Esophagus muscularis mucosa (tissue), 4 donors: ENCODE data around the gene VSNL1. TPM values are rescaled to one million over a fixed set of nuclear protein-coding genes. Genes with fewer than 3 reads are reported as not detected.

Source experiments
- DNase-seq: peaks from one replicate; pipeline ENCODE4 v3.0.0-alpha.2; 2017; ENCODE audit errors: extremely low spot score
- H3K27ac ChIP-seq, 4 donors: fragments of 200-600 bp; sonication (generic); replicated peaks in 1 of 4; 1 replicate in 3 of 4; 2 replicates in 1 of 4; pipeline ENCODE4 v1.5.1; 2016 to 2019; ENCODE audit warnings: mild to moderate bottlenecking in 1 of 4
- H3K27me3 ChIP-seq, 4 donors: fragments of 200-600 bp; sonication (generic); one replicate each; pipeline versions ENCODE4 v1.5.1 to v1.6.0; 2016 to 2019
- H3K36me3 ChIP-seq, 4 donors: fragments of 200-600 bp; sonication (generic); one replicate each; pipeline ENCODE4 v1.5.1; 2016 to 2019
- H3K4me1 ChIP-seq, 4 donors: fragments of 200-600 bp; sonication (generic); one replicate each; pipeline ENCODE4 v1.5.1; 2016 to 2019
- H3K4me3 ChIP-seq, 4 donors: fragments of 200-600 bp; sonication (generic); 1 replicate in 2 of 4; 2 replicates in 2 of 4; pipeline ENCODE4 v1.5.1; 2016 to 2019; ENCODE audit warnings: mild to moderate bottlenecking in 4 of 4, moderate library complexity in 1 of 4
- H3K9me3 ChIP-seq, 4 donors: fragments of 200-600 bp; sonication (generic); 1 replicate in 3 of 4; 2 replicates in 1 of 4; pipeline ENCODE4 v1.5.1; 2016 to 2019
- EP300 ChIP-seq: sonication (generic); formaldehyde crosslinking; IDR thresholded peaks from one replicate; pipeline ENCODE4 v1.6.1; 2017; ENCODE audit warnings: antibody characterized with exemption
- POLR2A ChIP-seq: fragments of 450-650 bp; IDR thresholded peaks from one replicate; pipeline ENCODE4 v1.6.1; 2017; ENCODE audit warnings: antibody characterized with exemption, moderate library complexity, mild to moderate bottlenecking, low read depth
- POLR2AphosphoS5 ChIP-seq, 2 donors: sonication (generic); formaldehyde crosslinking; IDR thresholded peaks; one replicate each; pipeline ENCODE4 v1.6.1; 2017; ENCODE audit warnings: antibody characterized with exemption in 2 of 2
- WGBS: methylation state at CpG from one replicate; pipeline ENCODE4 v1.1.5; 2018; 5-methylcytosine and 5-hydroxymethylcytosine counted together
- intact Hi-C: fragments of 100-400 bp; cut with DNase I; formaldehyde crosslinking; loops from one replicate; pipeline ENCODE4 v1.15.1; 2023
- total RNA-seq, 4 donors: library from RNA; depleted of rRNA; stranded (reverse); fragments of >200 nt; gene quantifications; one replicate each; pipeline versions ENCODE4 v1.1.0 to v1.2.1, GENCODE V29; 2016
- TF ChIP-seq, protein P1 (sequence below), 3 experiments: fragments of 200-600 bp in 2 of 3; fragments of 450-650 bp in 1 of 3; sonication (generic) in 2 of 3; IDR thresholded peaks; one replicate each; pipeline ENCODE4 v1.5.1; 2017 to 2019; ENCODE audit warnings: antibody characterized with exemption in 3 of 3, mild to moderate bottlenecking in 2 of 3, moderate library complexity in 1 of 3

Gene VSNL1
- total RNA-seq, 4 donors from 2014 or later, result 0.17 to 4.6 (median 2.1) TPM; not detected in 1

DNA sequence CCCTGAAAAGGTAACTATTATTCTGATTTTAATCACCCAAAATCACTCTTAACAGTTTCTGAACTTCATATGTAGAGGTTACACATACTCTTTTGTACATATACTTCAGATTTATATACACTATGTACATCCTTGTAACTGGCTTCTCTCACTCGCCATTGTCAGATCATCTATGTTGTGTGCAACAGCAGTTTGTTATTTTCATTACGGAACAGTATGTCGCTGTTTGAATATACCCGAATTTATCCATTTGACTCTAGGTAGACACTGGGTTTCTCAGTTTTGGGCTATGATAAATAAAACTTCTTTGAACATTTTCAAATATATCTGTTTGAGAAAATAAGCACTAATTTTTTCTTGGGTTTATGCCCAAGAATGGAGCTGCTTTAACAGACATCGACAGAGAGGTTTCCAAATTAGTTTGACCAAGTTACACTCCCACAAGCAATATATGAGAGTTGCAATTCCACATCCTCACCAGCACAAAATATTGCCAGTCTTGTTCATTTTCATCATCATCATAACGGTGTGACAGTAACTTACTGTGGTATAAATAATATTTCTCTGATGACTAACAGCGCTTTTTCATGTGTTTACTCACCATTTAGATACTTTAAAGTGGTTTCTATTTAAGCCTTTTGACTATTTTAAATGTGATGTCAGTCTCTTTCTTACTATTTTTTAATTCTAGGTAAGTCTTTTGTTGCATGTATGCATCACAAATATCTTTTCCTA is 132.3 kb downstream of the VSNL1 start:
- 76% methylated on average over 7 of the region's 7 CpGs for WGBS
- no peaks in the 10 kb centered on the region for H3K27me3 ChIP-seq
- no peaks in the 10 kb centered on the region for H3K9me3 ChIP-seq
- no peak overlapping the region for H3K27ac ChIP-seq
- intact Hi-C loops, result loop anchor here (10.0 kb wide), 1 partner anchor 198 kb away; no protein-coding TSS in a partner anchor
- TF ChIP-seq POLR2AphosphoS5 (IDR thresholded peaks at IDR 0.05) (no peak), EP300 (no peak), POLR2A (no peak)
- TF ChIP-seq, protein P1, sequence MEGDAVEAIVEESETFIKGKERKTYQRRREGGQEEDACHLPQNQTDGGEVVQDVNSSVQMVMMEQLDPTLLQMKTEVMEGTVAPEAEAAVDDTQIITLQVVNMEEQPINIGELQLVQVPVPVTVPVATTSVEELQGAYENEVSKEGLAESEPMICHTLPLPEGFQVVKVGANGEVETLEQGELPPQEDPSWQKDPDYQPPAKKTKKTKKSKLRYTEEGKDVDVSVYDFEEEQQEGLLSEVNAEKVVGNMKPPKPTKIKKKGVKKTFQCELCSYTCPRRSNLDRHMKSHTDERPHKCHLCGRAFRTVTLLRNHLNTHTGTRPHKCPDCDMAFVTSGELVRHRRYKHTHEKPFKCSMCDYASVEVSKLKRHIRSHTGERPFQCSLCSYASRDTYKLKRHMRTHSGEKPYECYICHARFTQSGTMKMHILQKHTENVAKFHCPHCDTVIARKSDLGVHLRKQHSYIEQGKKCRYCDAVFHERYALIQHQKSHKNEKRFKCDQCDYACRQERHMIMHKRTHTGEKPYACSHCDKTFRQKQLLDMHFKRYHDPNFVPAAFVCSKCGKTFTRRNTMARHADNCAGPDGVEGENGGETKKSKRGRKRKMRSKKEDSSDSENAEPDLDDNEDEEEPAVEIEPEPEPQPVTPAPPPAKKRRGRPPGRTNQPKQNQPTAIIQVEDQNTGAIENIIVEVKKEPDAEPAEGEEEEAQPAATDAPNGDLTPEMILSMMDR (IDR thresholded peaks at IDR 0.05), result no peak
- H3K4me1 ChIP-seq, result no peaks in the 10 kb centered on the region
- H3K4me3 ChIP-seq, result no peak overlapping the region
- peaks cover 9 to 38% (median 22%) of the 10 kb centered on the region in 4 donors for H3K36me3 ChIP-seq
- no peak for DNase-seq

DNA sequence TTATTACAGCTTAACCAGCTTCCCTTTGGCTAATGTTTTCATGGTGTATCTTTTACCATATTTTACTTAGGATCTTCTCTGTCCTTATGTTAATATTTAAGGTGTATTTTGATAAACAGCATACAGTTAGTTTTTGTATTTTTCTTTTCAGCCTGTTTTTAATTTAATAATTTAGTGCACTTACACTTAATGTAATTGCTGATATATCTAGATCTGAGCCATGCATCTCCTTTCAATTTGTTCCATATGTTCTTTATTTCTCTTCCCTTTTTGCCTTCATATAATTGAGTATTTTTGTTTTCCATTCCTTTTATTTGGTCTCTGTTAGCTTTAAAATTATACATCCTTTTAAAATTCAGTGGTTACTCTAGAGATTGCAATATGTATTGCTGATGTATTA is 134.3 kb downstream of the VSNL1 start:
- Histone ChIP-seq H3K27me3 (no peaks in the 10 kb centered on the region), H3K4me1 (no peaks in the 10 kb centered on the region), H3K36me3 (peaks cover 9 to 34% (median 16%) of the 10 kb centered on the region in 4 donors), H3K27ac (no peak overlapping the region), H3K4me3 (no peak overlapping the region), H3K9me3 (no peaks in the 10 kb centered on the region)
- DNase-seq, result no peak
- intact Hi-C loops, result loop anchor here (10.0 kb wide), 1 partner anchor 200 kb away; no protein-coding TSS in a partner anchor
- TF ChIP-seq POLR2AphosphoS5 (IDR thresholded peaks at IDR 0.05) (no peak), EP300 (no peak), POLR2A (no peak)
- TF ChIP-seq, protein P1 (IDR thresholded peaks at IDR 0.05), result no peak

DNA sequence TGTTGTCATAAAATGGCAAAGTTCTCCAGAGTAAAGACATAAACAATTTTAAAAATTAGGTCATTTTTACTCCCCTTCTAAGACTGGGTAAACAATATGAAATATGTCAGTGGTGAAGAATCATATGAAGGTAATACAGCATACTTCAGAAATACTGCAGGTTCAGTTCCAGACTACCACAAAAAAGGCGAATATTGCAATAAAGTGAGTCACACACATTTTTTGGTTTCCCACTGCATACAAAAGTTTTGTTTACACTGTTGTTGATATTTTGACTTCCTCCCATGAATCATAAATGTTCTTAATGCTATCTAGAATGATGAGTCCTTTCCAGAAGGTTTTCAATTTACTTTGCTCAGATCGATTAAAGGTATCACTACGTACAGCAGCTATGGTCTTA is 139.6 kb downstream of the VSNL1 start:
- Histone ChIP-seq H3K27me3 (no peaks in the 10 kb centered on the region), H3K36me3 (peaks cover 9 to 60% (median 34%) of the 10 kb centered on the region in 4 donors), H3K4me1 (no peaks in the 10 kb centered on the region), H3K4me3 (no peak overlapping the region), H3K27ac (no peak overlapping the region), H3K9me3 (no peaks in the 10 kb centered on the region)
- no peak for TF ChIP-seq POLR2A
- TF ChIP-seq EP300, result no peak
- TF ChIP-seq, protein P1 (IDR thresholded peaks at IDR 0.05), result no peak
- no peak for TF ChIP-seq POLR2AphosphoS5 (IDR thresholded peaks at IDR 0.05)
- intact Hi-C loops, result no loop called here
- WGBS, result 98% methylated on average over 3 of the region's 3 CpGs
- no peak for DNase-seq

DNA sequence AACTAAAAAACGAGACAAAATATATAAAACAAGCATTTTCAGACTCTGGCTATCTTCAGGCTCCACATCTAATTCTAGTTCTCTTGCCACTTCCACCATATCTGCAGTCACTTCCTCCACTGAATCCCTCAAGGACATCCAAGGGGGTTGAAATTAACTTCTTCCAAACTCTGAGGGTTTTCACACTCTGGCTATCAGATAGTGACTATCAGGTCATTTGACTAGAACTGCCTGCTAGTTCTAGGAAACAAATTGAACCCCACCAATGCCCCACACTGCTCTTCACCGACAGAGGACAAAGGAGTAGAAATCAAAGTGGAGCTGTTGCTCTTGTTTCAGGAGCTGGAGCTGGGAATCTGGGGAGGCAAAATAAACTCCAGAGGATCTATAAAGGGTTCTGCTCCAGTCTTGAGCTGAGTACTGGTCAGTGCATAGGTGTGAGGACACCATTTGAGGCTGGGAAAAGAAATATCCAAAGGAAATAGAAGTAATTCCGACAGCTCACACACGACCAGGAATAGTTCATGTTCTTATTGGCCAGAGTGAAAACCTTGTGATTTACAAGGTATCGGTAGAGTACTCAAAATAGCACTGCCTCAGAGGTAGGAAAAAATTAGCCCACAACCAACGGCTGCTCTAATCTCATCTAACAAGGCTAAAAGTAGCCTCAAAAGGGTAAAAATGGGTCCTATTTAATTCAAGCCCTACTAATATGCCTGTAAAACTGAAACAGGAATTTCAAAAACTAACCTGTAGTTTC is 141.8 kb downstream of the VSNL1 start:
- no peak overlapping the region for H3K27ac ChIP-seq
- H3K36me3 ChIP-seq, result peaks cover 6 to 59% (median 39%) of the 10 kb centered on the region in 4 donors
- no peak overlapping the region for H3K4me3 ChIP-seq
- H3K27me3 ChIP-seq, result no peaks in the 10 kb centered on the region
- intact Hi-C loops, result no loop called here
- H3K9me3 ChIP-seq, result no peaks in the 10 kb centered on the region
- no peak for DNase-seq
- WGBS, result 96% methylated on average over 6 of the region's 6 CpGs
- TF ChIP-seq POLR2AphosphoS5 (IDR thresholded peaks at IDR 0.05) (no peak), POLR2A (no peak), EP300 (no peak)
- TF ChIP-seq, protein P1 (IDR thresholded peaks at IDR 0.05), result no peak
- H3K4me1 ChIP-seq, result no peaks in the 10 kb centered on the region
